Lung (tissue), 12 donors: Measurements from ENCODE around the gene IHH. TPM values are rescaled to one million over a fixed set of nuclear protein-coding genes. Genes with fewer than 3 reads are reported as not detected.

Experiments used
- ATAC-seq: fragments of 200-7000 bp; cut with Tn5 transposase; one replicate; pipeline ENCODE4 v1.9.1; 2020; ENCODE audit warnings: moderate number of reproducible peaks; ENCODE audit not compliant: insufficient read depth, low FRiP score
- DNase-seq, 3 donors: peaks; one replicate each; pipeline ENCODE4 v3.0.0-alpha.2; 2013 to 2017
- H3K27ac ChIP-seq, 2 donors: one replicate each; pipeline ENCODE4 v1.5.1; 2013; ENCODE audit warnings: mild to moderate bottlenecking in 2 of 2, moderate library complexity in 2 of 2, control low read depth in 1 of 2, inconsistent platforms in 1 of 2, low read depth in 1 of 2, low read length in 1 of 2
- H3K27me3 ChIP-seq, 3 donors: one replicate each; pipeline ENCODE4 v1.5.1; 2013; ENCODE audit warnings: low read length in 2 of 3; ENCODE audit not compliant: control insufficient read depth in 3 of 3, insufficient read depth in 3 of 3
- H3K36me3 ChIP-seq, 4 donors: one replicate each; pipeline ENCODE4 v1.5.1; 2013; ENCODE audit warnings: low read length in 4 of 4, mild to moderate bottlenecking in 1 of 4, moderate library complexity in 1 of 4; ENCODE audit not compliant: control insufficient read depth in 4 of 4, insufficient read depth in 4 of 4
- H3K4me1 ChIP-seq, 5 donors: one replicate each; pipeline ENCODE4 v1.5.1; 2013; ENCODE audit warnings: low read length in 5 of 5, mild to moderate bottlenecking in 2 of 5, moderate library complexity in 1 of 5; ENCODE audit not compliant: control insufficient read depth in 5 of 5, insufficient read depth in 5 of 5
- H3K4me3 ChIP-seq: one replicate; pipeline ENCODE4 v1.5.1; 2013; ENCODE audit warnings: mild to moderate bottlenecking, control low read depth, moderate library complexity
- H3K9ac ChIP-seq, 2 donors: one replicate each; pipeline ENCODE4 v1.5.1; 2013; ENCODE audit warnings: low read length in 2 of 2, control low read depth in 1 of 2; ENCODE audit not compliant: insufficient read depth in 1 of 2
- H3K9me3 ChIP-seq, 4 donors: one replicate each; pipeline ENCODE4 v1.5.1; 2013; ENCODE audit warnings: low read length in 3 of 4, mild to moderate bottlenecking in 1 of 4, moderate library complexity in 1 of 4; ENCODE audit not compliant: control insufficient read depth in 4 of 4, insufficient read depth in 3 of 4
- WGBS, 2 donors: extraction: QIAGEN DNeasy Blood & Tissue Kit; methylation state at CpG; one replicate each; pipeline ENCODE4 v1.1.7; 2013; 5-methylcytosine and 5-hydroxymethylcytosine counted together
- polyA plus RNA-seq, 2 donors: library from polyadenylated mRNA; stranded (reverse); fragments of 200-250 nt; gene quantifications; one replicate each; pipeline ENCODE4 v1.2.1, GENCODE V29; 2013
- total RNA-seq, 2 donors: library from RNA; depleted of rRNA in 1 of 2; stranded (reverse); fragments of >200 nt in 1 of 2; gene quantifications; one replicate each; pipeline ENCODE4 v1.2.1, GENCODE V29; 2014 to 2021
- TF ChIP-seq, protein P1 (sequence below): IDR thresholded peaks from 2 replicates; pipeline ENCODE4 v1.5.1; 2012; ENCODE audit warnings: mild to moderate bottlenecking; ENCODE audit errors: control extremely low read depth, extremely low read depth
- donor health status: control.
- donor health status: control.
- donor health status: Bipolar disorder and iron deficiency.
- donor health status: healthy.
- donor health status: DM: yes; HTN: yes; CAD: no.

IHH gene
- total and polyA plus RNA-seq, 4 donors, result 0.55 to 4.4 (median 2.0) TPM

DNA sequence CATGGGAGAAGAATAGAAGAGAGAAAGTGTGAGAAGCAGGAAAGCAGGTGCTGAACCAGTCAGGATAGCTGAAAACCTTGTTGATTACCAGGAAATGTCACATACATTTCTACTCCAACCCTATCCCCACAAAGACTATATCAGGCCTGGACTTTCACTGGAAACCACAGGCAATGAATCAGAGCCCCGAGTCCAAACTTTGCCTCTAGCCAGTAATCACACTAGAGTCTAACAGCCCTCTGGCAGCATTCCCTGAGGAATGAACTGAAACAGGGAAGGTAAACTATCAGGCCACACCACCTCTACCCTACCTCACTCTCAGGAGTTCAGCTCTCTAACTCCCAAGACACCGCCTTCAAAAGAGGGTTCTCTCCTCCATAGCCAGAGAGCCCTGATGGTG, 18.7 kb upstream of the IHH start:
- WGBS, 2 donors, result 90 to 91% methylated on average over 2 of the region's 2 CpGs
- no peaks in the 10 kb centered on the region for H3K9me3 ChIP-seq
- TF ChIP-seq, protein P1, sequence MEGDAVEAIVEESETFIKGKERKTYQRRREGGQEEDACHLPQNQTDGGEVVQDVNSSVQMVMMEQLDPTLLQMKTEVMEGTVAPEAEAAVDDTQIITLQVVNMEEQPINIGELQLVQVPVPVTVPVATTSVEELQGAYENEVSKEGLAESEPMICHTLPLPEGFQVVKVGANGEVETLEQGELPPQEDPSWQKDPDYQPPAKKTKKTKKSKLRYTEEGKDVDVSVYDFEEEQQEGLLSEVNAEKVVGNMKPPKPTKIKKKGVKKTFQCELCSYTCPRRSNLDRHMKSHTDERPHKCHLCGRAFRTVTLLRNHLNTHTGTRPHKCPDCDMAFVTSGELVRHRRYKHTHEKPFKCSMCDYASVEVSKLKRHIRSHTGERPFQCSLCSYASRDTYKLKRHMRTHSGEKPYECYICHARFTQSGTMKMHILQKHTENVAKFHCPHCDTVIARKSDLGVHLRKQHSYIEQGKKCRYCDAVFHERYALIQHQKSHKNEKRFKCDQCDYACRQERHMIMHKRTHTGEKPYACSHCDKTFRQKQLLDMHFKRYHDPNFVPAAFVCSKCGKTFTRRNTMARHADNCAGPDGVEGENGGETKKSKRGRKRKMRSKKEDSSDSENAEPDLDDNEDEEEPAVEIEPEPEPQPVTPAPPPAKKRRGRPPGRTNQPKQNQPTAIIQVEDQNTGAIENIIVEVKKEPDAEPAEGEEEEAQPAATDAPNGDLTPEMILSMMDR, result no peak
- H3K27ac ChIP-seq, result no peak overlapping the region
- no peaks in the 10 kb centered on the region for H3K27me3 ChIP-seq
- DNase-seq, result no peak
- H3K4me1 ChIP-seq, result peaks cover 0 to 2% (median 0%) of the 10 kb centered on the region in 5 donors
- no peak overlapping the region for H3K9ac ChIP-seq
- H3K4me3 ChIP-seq, result no peak overlapping the region
- H3K36me3 ChIP-seq, result peaks cover 0 to 15% (median 7%) of the 10 kb centered on the region in 4 donors
- no peak for ATAC-seq

DNA sequence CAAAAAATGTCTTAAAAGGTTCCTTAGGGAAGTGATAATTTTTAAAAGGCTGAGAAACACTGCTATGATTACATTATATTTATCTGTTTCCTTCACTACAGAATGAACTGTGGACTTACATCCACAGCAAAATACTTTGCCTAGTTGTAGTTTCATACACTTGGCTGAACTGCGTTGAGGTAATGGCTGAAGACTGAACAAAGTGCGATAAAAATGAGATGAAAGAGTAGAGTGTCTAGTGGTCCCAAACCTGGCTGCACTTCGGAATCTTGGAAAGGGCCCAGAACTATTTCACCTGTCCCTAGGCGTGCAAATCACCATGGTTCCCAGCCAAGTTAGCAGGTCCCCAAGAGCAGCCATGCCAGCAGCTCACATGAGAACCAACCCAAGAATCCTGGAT, 18.2 kb upstream of the IHH start:
- no peak overlapping the region for H3K4me3 ChIP-seq
- TF ChIP-seq, protein P1, result no peak
- DNase-seq, result no peak
- WGBS, 2 donors, result 94 to 97% methylated on average over 4 of the region's 4 CpGs
- peaks cover 0 to 15% (median 7%) of the 10 kb centered on the region in 4 donors for H3K36me3 ChIP-seq
- peaks cover 0 to 2% (median 0%) of the 10 kb centered on the region in 5 donors for H3K4me1 ChIP-seq
- no peak overlapping the region for H3K27ac ChIP-seq
- no peak overlapping the region for H3K9ac ChIP-seq
- ATAC-seq, result no peak
- no peaks in the 10 kb centered on the region for H3K9me3 ChIP-seq
- H3K27me3 ChIP-seq, result no peaks in the 10 kb centered on the region

DNA sequence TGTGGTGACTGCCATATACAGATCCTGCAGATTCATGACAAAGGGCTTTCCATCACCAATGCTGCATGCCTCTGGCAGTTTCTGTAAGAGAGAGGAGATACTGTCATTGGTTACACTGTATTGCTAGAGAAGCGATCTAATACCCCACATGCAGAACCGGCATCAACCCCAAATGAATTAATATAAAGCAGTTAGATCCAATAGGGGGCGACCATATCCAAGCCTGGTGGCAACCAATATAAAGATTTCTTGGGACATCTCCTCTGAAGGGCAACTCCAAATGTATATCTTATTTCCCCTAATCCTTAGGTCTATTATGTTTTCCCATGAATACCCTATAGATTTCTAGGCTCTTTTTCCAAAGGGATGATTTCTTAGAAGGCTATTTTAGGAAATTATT, 17.4 kb upstream of the IHH start:
- WGBS, 2 donors, result 91 to 96% methylated on average over 3 of the region's 3 CpGs
- H3K9me3 ChIP-seq, result no peaks in the 10 kb centered on the region
- H3K36me3 ChIP-seq, result peaks cover 0 to 15% (median 7%) of the 10 kb centered on the region in 4 donors
- H3K4me1 ChIP-seq, result peaks cover 0 to 2% (median 0%) of the 10 kb centered on the region in 5 donors
- H3K27me3 ChIP-seq, result no peaks in the 10 kb centered on the region
- DNase-seq (no peak), ATAC-seq (no peak)
- H3K27ac ChIP-seq, result no peak overlapping the region
- TF ChIP-seq, protein P1, result no peak
- H3K4me3 ChIP-seq, result no peak overlapping the region
- no peak overlapping the region for H3K9ac ChIP-seq

DNA sequence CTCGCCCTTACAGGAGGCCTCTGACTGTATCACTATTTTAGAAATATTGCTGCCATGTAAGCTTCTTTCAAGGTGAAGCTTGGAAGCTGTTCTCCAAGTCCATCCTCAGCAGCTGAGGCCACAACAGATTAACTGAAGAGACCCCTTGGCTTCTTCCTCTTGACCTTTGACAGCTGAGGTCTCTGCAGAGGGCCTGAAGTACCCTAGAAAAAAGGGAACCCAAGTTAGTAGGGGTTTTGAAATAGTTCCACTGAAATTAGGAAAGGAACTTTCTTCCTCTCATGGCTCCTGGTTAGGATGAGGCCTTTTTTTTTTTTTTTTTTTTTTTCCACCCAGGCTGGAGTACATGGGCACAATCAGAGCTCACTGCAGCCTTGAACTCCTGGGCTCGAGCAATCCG, 15.5 kb upstream of the IHH start:
- TF ChIP-seq, protein P1, result no peak
- 85 to 87% methylated on average over 3 of the region's 3 CpGs for WGBS, 2 donors
- ATAC-seq (no peak), DNase-seq (no peak)
- Histone ChIP-seq H3K4me1 (peaks cover 0 to 1% (median 0%) of the 10 kb centered on the region in 5 donors), H3K9ac (no peak overlapping the region), H3K27me3 (no peaks in the 10 kb centered on the region), H3K4me3 (no peak overlapping the region), H3K9me3 (no peaks in the 10 kb centered on the region), H3K36me3 (peaks cover 0 to 15% (median 7%) of the 10 kb centered on the region in 4 donors), H3K27ac (no peak overlapping the region)
